Measurements from ENCODE around the gene THBD.

GRCh38 chr20:23061734-23062561, 12.5 kb upstream of the THBD start:
- TF ChIP-seq TCF12 (IDR thresholded peaks at IDR 0.05; ENCODE audit: low read depth) = no peak
- TF ChIP-seq MAX (IDR thresholded peaks at IDR 0.05) = no peak
- no peak for TF ChIP-seq REST (IDR thresholded peaks at IDR 0.05; ENCODE audit: low read depth)
- TF ChIP-seq NFIC (IDR thresholded peaks at IDR 0.05) = no peak
- no peak for TF ChIP-seq RAD21 (IDR thresholded peaks at IDR 0.05; ENCODE audit: low read depth)

All from Ishikawa (cell line).